GM12878 (cell line): ENCODE measurements around the gene PDE6C. TPM values are rescaled to one million over a fixed set of nuclear protein-coding genes. Genes with fewer than 3 reads are reported as not detected.

ENCODE experiments used
- ATAC-seq: fragments of 200-7000 bp; cut with Tn5 transposase; 3 replicates; pipeline ENCODE4 v1.9.1; 2020; ENCODE audit warnings: mild to moderate bottlenecking, moderate library complexity
- BruUV-seq: library from RNA; stranded (reverse); fragments of 400-500 nt; replicated peaks from 2 replicates; lab custom pipeline; 2021; lab: Mats Ljungman, UMichigan
- CTCF ChIA-PET: fragments of 300-600 bp; sonication (Branson Sonifier 250); formaldehyde crosslinking; extraction: SDS; loops from one replicate; lab custom pipeline; 2021; ENCODE audit warnings: inconsistent platforms; lab: Yijun Ruan, JAX
- POLR2A ChIA-PET: fragments of 350-600 bp; formaldehyde crosslinking; extraction: SDS; loops from one replicate; lab custom pipeline; 2021; ENCODE audit warnings: inconsistent platforms; lab: Charles Lee
- RAD21 ChIA-PET: fragments of 300-600 bp; sonication (Branson Sonifier 250); formaldehyde crosslinking; loops from one replicate; lab custom pipeline; 2023; ENCODE audit warnings: antibody characterized with exemption; ENCODE audit not compliant: unreplicated experiment; lab: Charles Lee
- SMC1A ChIA-PET: fragments of 300-600 bp; sonication (Branson Sonifier 250); formaldehyde crosslinking; loops from one replicate; lab custom pipeline; 2023; ENCODE audit not compliant: unreplicated experiment, uncharacterized antibody; lab: Charles Lee
- DNase-seq: peaks from one replicate; pipeline ENCODE4 v3.0.0-alpha.2; 2011; ENCODE audit warnings: low read depth, low spot score
- FAIRE-seq: peaks from 3 replicates; lab custom pipeline; 2011; peaks lifted over from hg19 to GRCh38; lab: Jason Lieb, UNC
- H2AFZ ChIP-seq: 2 replicates; pipeline ENCODE4 v1.6.0; 2011; ENCODE audit warnings: low read depth, low read length, control low read depth; ENCODE audit not compliant: control insufficient read depth
- H3K27ac ChIP-seq: 2 replicates; pipeline ENCODE4 v1.5.1; 2011; ENCODE audit warnings: control low read depth; ENCODE audit not compliant: control insufficient read depth, insufficient read depth
- H3K27me3 ChIP-seq, 2 experiments: replicated peaks in 1 of 2; 2 replicates each; pipeline versions ENCODE4 v1.6.0 to v1.6.1; 2011; ENCODE audit warnings: low read length in 1 of 2; ENCODE audit not compliant: control insufficient read depth in 2 of 2, insufficient read depth in 2 of 2
- H3K36me3 ChIP-seq, 2 experiments: 2 replicates each; pipeline ENCODE4 v1.5.1; 2011; ENCODE audit warnings: low read length in 1 of 2; ENCODE audit not compliant: control insufficient read depth in 2 of 2, insufficient read depth in 2 of 2
- H3K4me1 ChIP-seq: 2 replicates; pipeline ENCODE4 v1.6.1; 2011; ENCODE audit warnings: mild to moderate bottlenecking, low read length, moderate library complexity, mixed read lengths; ENCODE audit not compliant: control insufficient read depth, insufficient read depth
- H3K4me2 ChIP-seq: 2 replicates; pipeline ENCODE4 v1.6.0; 2011; ENCODE audit warnings: control low read depth; ENCODE audit not compliant: control insufficient read depth, insufficient read depth
- H3K4me3 ChIP-seq: fragments of 200-600 bp; sonication (generic); 2 replicates; pipeline ENCODE4 v1.5.1; 2016
- H3K79me2 ChIP-seq: 2 replicates; pipeline ENCODE4 v1.6.0; 2011; ENCODE audit warnings: low read length; ENCODE audit not compliant: control insufficient read depth, insufficient read depth
- H3K9ac ChIP-seq: 2 replicates; pipeline ENCODE4 v1.8.0; 2011; ENCODE audit warnings: low read length, control low read depth, mixed read lengths; ENCODE audit not compliant: control insufficient read depth, insufficient read depth
- H3K9me3 ChIP-seq: replicated peaks from 3 replicates; pipeline ENCODE4 v1.5.1; 2011; ENCODE audit warnings: mild to moderate bottlenecking, low read length; ENCODE audit not compliant: control insufficient read depth, insufficient read depth
- H4K20me1 ChIP-seq: 2 replicates; pipeline ENCODE4 v1.6.0; 2011; ENCODE audit not compliant: control insufficient read depth, insufficient read depth
- ASH2L ChIP-seq: fragments of 300-600, 200-600 bp; sonication (generic); IDR thresholded peaks from 2 replicates; pipeline ENCODE4 v1.6.1; 2017; ENCODE audit warnings: low read depth, mild to moderate bottlenecking, borderline replicate concordance
- ATF3 ChIP-seq: IDR thresholded peaks from 2 replicates; pipeline ENCODE4 v1.6.1; 2011; ENCODE audit warnings: low read depth, mild to moderate bottlenecking, low read length, moderate library complexity, borderline replicate concordance; ENCODE audit errors: extremely low read depth
- BCLAF1 ChIP-seq: fragments of 450-650 bp; IDR thresholded peaks from 2 replicates; pipeline ENCODE4 v1.6.1; 2017; ENCODE audit warnings: antibody characterized with exemption, mild to moderate bottlenecking, moderate library complexity
- CREM ChIP-seq: IDR thresholded peaks from 2 replicates; pipeline ENCODE4 v1.6.1; 2014; ENCODE audit warnings: antibody characterized with exemption, low read depth
- EGR1 ChIP-seq, 2 experiments: IDR thresholded peaks; 1 replicate in 1 of 2; 2 replicates in 1 of 2; pipeline ENCODE4 v1.6.1; 2011 to 2012; ENCODE audit warnings: low read depth in 2 of 2, low read length in 2 of 2, borderline replicate concordance in 1 of 2, mild to moderate bottlenecking in 1 of 2, moderate library complexity in 1 of 2
- SRF ChIP-seq, 2 experiments: IDR thresholded peaks; 2 replicates each; pipeline ENCODE4 v1.6.1; 2011; ENCODE audit warnings: low read depth in 2 of 2, low read length in 2 of 2, mild to moderate bottlenecking in 1 of 2, moderate library complexity in 1 of 2
- SUZ12 ChIP-seq: fragments of 200-600 bp; sonication (generic); IDR thresholded peaks from one replicate; pipeline ENCODE4 v1.6.1; 2018; ENCODE audit warnings: antibody characterized with exemption, mild to moderate bottlenecking; ENCODE audit not compliant: unreplicated experiment
- WGBS: methylation state at CpG from one replicate; pipeline ENCODE4 v1.1.6; 2016; ENCODE audit warnings: low lambda C conversion rate; ENCODE audit not compliant: insufficient replicate concordance, insufficient coverage; ENCODE audit errors: missing lambda C conversion rate; 5-methylcytosine and 5-hydroxymethylcytosine counted together
- in situ Hi-C: fragments of 300-500 bp; cut with MboI; formaldehyde crosslinking; loops from 9 replicates; pipeline ENCODE4 v1.14.3; 2018; ENCODE audit warnings: mixed read lengths
- intact Hi-C: fragments of 100-400 bp; cut with micrococcal nuclease; formaldehyde crosslinking; loops from one replicate; pipeline ENCODE4 v1.14.2; 2022; ENCODE audit not compliant: unreplicated experiment
- polyA plus RNA-seq, 11 experiments: library from polyadenylated mRNA; depleted of rRNA in 4 of 11; unstranded in 6 of 11; stranded (reverse) in 5 of 11; fragments of >200 nt; fragmentation: Nextera tagmentation in 4 of 11; fragmentation: Illumina TruSeq in 1 of 11; extraction: Ambion mirVana in 4 of 11; extraction: Trizol in 1 of 11; gene quantifications; 1 replicate in 1 of 11; 2 replicates in 10 of 11; pipeline versions ENCODE4 v1.2.1 to v1.2.3, GENCODE V29; 2011 to 2016; ENCODE audit warnings: inconsistent platforms in 2 of 11, missing spikeins in 2 of 11, low read depth in 1 of 11
- total RNA-seq, 4 experiments: library from RNA; depleted of rRNA in 3 of 4; stranded (reverse); fragments of >200 nt in 3 of 4; fragmentation: Illumina TruSeq in 1 of 4; extraction: Trizol in 1 of 4; gene quantifications; 2 replicates each; pipeline versions ENCODE4 v1.2.1 to v1.2.3, GENCODE V29; 2013 to 2021
- TF ChIP-seq, protein P1 (sequence below): fragments of 450-650 bp; IDR thresholded peaks from 2 replicates; pipeline ENCODE4 v1.6.1; 2016; ENCODE audit warnings: mild to moderate bottlenecking
- TF ChIP-seq, protein P2 (sequence below): IDR thresholded peaks from 2 replicates; pipeline ENCODE4 v1.6.1; 2012; ENCODE audit warnings: low read depth, low read length, improper control_type of control experiment

Gene PDE6C
- total and polyA plus RNA-seq, 10 of the 15 experiments (the other 5 are each of a cell fraction or from before 2014, with no cell fraction given), result not detected

- TF ChIP-seq EGR1 (IDR thresholded peaks at IDR 0.05; ENCODE audit: borderline replicate concordance in 1 of 2, low read depth in 2 of 2, low read length in 2 of 2), result no peak
These were observed 19.1 kb upstream of the PDE6C start (continued) for GRCh38 chr10:93593254-93593653.

- FAIRE-seq (no peak), ATAC-seq (no peak), DNase-seq (no peak)
- Histone ChIP-seq H3K4me2 (no peak overlapping the region), H3K27me3 (peaks cover 0 to 1% of the 10 kb centered on the region in 2 experiments; a peak in 2 of 4 replicates), H3K79me2 (no peaks in the 10 kb centered on the region), H3K9ac (no peak overlapping the region), H3K27ac (no peak overlapping the region), H3K4me1 (no peaks in the 10 kb centered on the region), H3K9me3 (no peaks in the 10 kb centered on the region), H3K4me3 (no peak overlapping the region), H4K20me1 (no peaks in the 10 kb centered on the region), H3K36me3 (no peaks in the 10 kb centered on the region), H2AFZ (no peak overlapping the region)
- 57% methylated on average over 18 of the region's 18 CpGs for WGBS
- SMC1A ChIA-PET, result no interaction called here
- RAD21 ChIA-PET, result no interaction called here
- CTCF ChIA-PET, result no interaction called here
- in situ Hi-C loops, result no loop called here
- TF ChIP-seq SRF (IDR thresholded peaks at IDR 0.05; ENCODE audit: low read depth in 2 of 2, low read length in 2 of 2), result no peak
- TF ChIP-seq ASH2L, result no peak
- no peak for TF ChIP-seq SUZ12
- POLR2A ChIA-PET, result no interaction called here
- BruUV-seq, result no TSS peak
- intact Hi-C loops, result no loop called here
These were observed 18.6 kb upstream of the PDE6C start for GRCh38 chr10:93593749-93594148.

GRCh38 chr10:93594518-93594917, 17.8 kb upstream of the PDE6C start:
- H3K4me1 ChIP-seq, result no peaks in the 10 kb centered on the region
- H3K9me3 ChIP-seq, result no peaks in the 10 kb centered on the region
- WGBS, result 46% methylated on average over 7 of the region's 7 CpGs
- H3K27ac ChIP-seq, result no peak overlapping the region
- H3K36me3 ChIP-seq, result no peaks in the 10 kb centered on the region
- no peak overlapping the region for H2AFZ ChIP-seq
- in situ Hi-C loops, result no loop called here
- no peaks in the 10 kb centered on the region for H3K79me2 ChIP-seq
- DNase-seq, result no peak
- RAD21 ChIA-PET, result no interaction called here
- no peaks in the 10 kb centered on the region for H4K20me1 ChIP-seq
- no peak overlapping the region for H3K9ac ChIP-seq
- CTCF ChIA-PET, result no interaction called here
- intact Hi-C loops, result no loop called here
- no TSS peak for BruUV-seq
- ATAC-seq, result no peak
- no peak overlapping the region for H3K4me3 ChIP-seq
- no peak overlapping the region for H3K4me2 ChIP-seq
- TF ChIP-seq CREM, result no peak
- no peak for TF ChIP-seq BCLAF1
- TF ChIP-seq ATF3, result no peak
- TF ChIP-seq, protein P1, sequence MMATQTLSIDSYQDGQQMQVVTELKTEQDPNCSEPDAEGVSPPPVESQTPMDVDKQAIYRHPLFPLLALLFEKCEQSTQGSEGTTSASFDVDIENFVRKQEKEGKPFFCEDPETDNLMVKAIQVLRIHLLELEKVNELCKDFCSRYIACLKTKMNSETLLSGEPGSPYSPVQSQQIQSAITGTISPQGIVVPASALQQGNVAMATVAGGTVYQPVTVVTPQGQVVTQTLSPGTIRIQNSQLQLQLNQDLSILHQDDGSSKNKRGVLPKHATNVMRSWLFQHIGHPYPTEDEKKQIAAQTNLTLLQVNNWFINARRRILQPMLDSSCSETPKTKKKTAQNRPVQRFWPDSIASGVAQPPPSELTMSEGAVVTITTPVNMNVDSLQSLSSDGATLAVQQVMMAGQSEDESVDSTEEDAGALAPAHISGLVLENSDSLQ, result no peak
- no peak for TF ChIP-seq SUZ12
- TF ChIP-seq, protein P2, sequence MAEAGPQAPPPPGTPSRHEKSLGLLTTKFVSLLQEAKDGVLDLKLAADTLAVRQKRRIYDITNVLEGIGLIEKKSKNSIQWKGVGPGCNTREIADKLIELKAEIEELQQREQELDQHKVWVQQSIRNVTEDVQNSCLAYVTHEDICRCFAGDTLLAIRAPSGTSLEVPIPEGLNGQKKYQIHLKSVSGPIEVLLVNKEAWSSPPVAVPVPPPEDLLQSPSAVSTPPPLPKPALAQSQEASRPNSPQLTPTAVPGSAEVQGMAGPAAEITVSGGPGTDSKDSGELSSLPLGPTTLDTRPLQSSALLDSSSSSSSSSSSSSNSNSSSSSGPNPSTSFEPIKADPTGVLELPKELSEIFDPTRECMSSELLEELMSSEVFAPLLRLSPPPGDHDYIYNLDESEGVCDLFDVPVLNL, result no peak
- POLR2A ChIA-PET, result no interaction called here
- FAIRE-seq, result no peak
- no peaks in the 10 kb centered on the region; a peak in 2 of 4 replicates for H3K27me3 ChIP-seq
- SMC1A ChIA-PET, result no interaction called here
